Ishikawa (cell line): ENCODE measurements around the gene CBARP.

Experiments used
- CEBPB ChIP-seq: IDR thresholded peaks from 2 replicates; pipeline ENCODE4 v1.6.1; 2012
- CREB1 ChIP-seq: IDR thresholded peaks from 2 replicates; pipeline ENCODE4 v1.6.1; 2012; ENCODE audit warnings: low read depth
- EGR1 ChIP-seq: IDR thresholded peaks from 2 replicates; pipeline ENCODE4 v1.6.1; 2012
- EP300 ChIP-seq: IDR thresholded peaks from 2 replicates; pipeline ENCODE4 v1.6.1; 2012; ENCODE audit warnings: borderline replicate concordance
- FOXM1 ChIP-seq: IDR thresholded peaks from 2 replicates; pipeline ENCODE4 v1.6.1; 2012; ENCODE audit warnings: low read depth, borderline replicate concordance
- NFIC ChIP-seq: IDR thresholded peaks from 2 replicates; pipeline ENCODE4 v1.6.1; 2012
- RAD21 ChIP-seq: IDR thresholded peaks from 2 replicates; pipeline ENCODE4 v1.6.1; 2012; ENCODE audit warnings: low read depth
- REST ChIP-seq: IDR thresholded peaks from 2 replicates; pipeline ENCODE4 v1.6.1; 2012; ENCODE audit warnings: low read depth, mild to moderate bottlenecking
- TAF1 ChIP-seq: IDR thresholded peaks from 2 replicates; pipeline ENCODE4 v1.6.1; 2012; ENCODE audit warnings: low read depth, mild to moderate bottlenecking
- TCF12 ChIP-seq: IDR thresholded peaks from 2 replicates; pipeline ENCODE4 v1.6.1; 2012; ENCODE audit warnings: low read depth
- TEAD4 ChIP-seq: IDR thresholded peaks from 2 replicates; pipeline ENCODE4 v1.6.1; 2012
- YY1 ChIP-seq: IDR thresholded peaks from 2 replicates; pipeline ENCODE4 v1.6.1; 2012; ENCODE audit warnings: low read depth
- ZBTB7A ChIP-seq: IDR thresholded peaks from 2 replicates; pipeline ENCODE4 v1.6.1; 2012; ENCODE audit warnings: low read depth
- TF ChIP-seq, protein P1 (sequence below): IDR thresholded peaks from 2 replicates; pipeline ENCODE4 v1.6.1; 2012
- TF ChIP-seq, protein P2 (sequence below): IDR thresholded peaks from 2 replicates; pipeline ENCODE4 v1.6.1; 2012

Gene CBARP

DNA sequence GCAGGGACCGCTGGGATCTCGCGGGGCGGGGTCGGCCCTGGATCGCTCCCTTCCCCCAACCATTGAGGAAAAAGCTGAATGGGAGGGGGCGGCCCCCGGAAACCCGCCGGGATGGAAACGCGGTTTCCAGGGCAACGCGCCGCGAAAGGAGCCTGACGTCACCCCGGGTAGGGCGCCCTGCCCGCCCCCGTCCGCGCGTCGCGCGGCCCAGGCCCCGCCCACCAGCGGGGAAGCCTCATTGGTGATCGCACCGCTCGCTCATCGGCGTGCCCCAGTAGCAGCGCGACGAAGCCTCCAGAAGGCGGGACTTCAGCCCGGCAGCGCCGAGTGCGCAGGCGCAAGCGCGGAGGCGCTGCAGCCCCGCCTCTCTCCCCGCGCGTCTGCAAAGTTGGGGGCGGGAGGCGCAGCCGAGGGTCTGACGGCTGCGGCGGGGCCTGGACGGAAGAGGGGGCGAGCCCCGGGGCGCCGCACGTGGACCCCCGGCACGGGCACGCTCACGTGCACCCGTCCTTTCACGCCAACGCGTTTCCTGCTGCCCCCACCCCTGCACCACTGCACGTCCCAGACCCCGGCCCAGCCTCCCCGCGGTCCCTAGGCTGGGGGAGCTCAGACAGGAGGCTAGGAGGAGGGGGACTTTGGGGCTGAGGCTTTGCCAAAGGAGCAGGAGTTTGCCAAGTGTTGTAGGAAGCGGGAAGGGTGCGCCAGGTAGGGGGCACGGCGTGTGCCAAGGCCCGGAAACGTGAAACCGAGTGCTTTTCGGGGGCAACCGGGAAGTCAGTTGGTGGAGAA, 23.1 kb upstream of the CBARP start:
- TF ChIP-seq, protein P1, sequence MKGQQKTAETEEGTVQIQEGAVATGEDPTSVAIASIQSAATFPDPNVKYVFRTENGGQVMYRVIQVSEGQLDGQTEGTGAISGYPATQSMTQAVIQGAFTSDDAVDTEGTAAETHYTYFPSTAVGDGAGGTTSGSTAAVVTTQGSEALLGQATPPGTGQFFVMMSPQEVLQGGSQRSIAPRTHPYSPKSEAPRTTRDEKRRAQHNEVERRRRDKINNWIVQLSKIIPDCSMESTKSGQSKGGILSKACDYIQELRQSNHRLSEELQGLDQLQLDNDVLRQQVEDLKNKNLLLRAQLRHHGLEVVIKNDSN = no peak
- 0 out of 2 replicates have a peak, but pooled peaks have one; percentile 30 for TF ChIP-seq EP300
- TF ChIP-seq NFIC = peak; percentile 52
- TF ChIP-seq EGR1 = no peak; the same call in none of the 2 replicates
- TF ChIP-seq ZBTB7A = peak; percentile 72
- peak; percentile 11; the same call in 1 of the 2 replicates for TF ChIP-seq TCF12
- TF ChIP-seq YY1 = 0 out of 2 replicates have a peak, but pooled peaks have one; percentile 12
- peak; percentile 70 for TF ChIP-seq CREB1
- peak; percentile 63 for TF ChIP-seq TAF1
- TF ChIP-seq, protein P2, sequence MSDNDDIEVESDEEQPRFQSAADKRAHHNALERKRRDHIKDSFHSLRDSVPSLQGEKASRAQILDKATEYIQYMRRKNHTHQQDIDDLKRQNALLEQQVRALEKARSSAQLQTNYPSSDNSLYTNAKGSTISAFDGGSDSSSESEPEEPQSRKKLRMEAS = peak; percentile 45; the same call in 1 of the 2 replicates

DNA sequence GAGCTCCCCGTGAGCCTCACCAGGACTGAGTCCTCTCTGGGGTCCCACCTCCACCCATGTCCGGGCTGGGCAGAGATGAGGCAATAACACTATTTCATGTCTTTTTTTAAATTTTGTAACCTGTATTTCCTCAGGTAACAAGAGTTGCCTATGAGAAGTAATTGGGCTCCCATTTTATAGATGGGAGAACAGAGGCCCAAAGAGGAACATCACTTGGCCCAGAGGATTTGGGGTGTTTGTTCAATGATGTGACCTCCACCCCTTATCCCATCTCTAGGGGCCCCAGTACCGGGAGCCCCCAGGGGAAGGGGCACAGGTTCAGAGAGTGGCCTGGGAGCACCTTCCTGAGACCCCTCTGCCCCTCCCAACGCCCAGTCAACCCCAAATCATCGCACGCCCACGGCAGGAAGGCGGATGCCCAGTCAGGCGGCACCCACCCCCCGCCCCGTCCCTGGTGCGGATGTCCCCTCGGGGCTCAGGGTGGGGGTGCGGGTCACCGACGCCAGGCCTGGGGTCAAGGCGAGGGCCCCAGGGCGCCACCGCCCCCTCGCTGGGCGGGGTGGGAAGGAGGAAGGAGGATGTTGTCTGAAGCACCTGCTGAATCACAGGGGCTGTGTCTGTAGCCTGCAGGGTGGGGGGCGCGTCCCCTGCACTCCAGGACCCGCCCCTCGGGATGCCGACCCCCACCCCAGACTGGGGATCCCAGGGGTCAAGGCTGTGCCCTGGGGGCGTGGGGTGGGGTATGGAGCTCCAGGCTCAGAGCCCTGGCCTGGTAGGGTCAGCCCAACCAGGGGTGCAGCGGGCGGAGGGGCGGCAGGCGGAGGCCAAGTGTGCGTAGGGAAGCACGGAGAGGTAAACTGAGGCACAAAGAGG, 22.3 kb upstream of the CBARP start:
- TF ChIP-seq, protein P2 = no peak
- TF ChIP-seq CREB1 (no peak), CEBPB (0 out of 2 replicates have a peak, but pooled peaks have one; percentile 5), ZBTB7A (0 out of 2 replicates have a peak, but pooled peaks have one; percentile 79), EGR1 (peak; percentile 68), TCF12 (no peak), TAF1 (no peak)

DNA sequence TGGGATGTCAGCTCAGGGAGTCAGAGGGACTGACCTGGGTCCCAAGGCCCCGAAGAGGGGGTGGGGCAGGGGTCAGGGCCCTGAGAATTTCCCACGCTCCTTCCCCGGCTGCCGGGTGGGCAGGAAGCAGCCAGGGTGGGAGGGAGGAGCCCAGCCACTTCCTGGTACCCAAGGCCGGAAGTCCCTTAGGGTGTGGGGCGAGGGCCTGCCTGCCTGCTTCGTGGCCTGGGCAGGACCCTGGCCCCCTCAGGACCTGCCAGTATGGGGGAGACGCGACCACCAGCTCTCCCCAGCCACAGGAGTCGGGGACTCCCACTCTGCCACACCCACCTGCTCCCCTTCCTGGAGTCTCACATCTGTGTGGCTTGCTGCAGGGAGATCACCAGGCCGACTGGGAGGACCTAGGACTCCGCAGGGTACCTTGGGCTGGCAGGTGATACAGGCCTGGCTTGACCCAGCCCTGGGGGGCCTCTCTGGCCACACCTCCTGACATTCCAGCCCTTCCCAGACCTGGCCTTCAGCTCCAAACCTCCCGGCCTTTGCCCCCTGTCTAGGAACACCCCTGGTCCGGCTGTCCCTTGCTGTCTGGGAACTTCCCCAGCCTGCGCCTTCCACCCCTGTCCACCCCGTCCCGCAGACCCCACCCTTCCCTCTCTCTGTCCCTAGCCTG, 21.5 kb upstream of the CBARP start:
- TF ChIP-seq NFIC = 0 out of 2 replicates have a peak, but pooled peaks have one; percentile 30
- no peak for TF ChIP-seq REST
- TF ChIP-seq TCF12 = peak; percentile 45
- peak; percentile 91 for TF ChIP-seq TEAD4
- TF ChIP-seq, protein P2 = 0 out of 2 replicates have a peak, but pooled peaks have one; percentile 27
- TF ChIP-seq RAD21 = no peak
- TF ChIP-seq ZBTB7A = peak; percentile 36; the same call in 1 of the 2 replicates
- TF ChIP-seq EP300 = peak; percentile 11; the same call in 1 of the 2 replicates
- TF ChIP-seq FOXM1 = no peak
- 0 out of 2 replicates have a peak, but pooled peaks have one; percentile 4 for TF ChIP-seq YY1

GRCh38 chr19:1258707-1259205, 21.0 kb upstream of the CBARP start:
- TF ChIP-seq ZBTB7A (0 out of 2 replicates have a peak, but pooled peaks have one; percentile 12), EGR1 (no peak), TAF1 (no peak), YY1 (no peak), CREB1 (no peak), REST (no peak), TCF12 (no peak)
- TF ChIP-seq, protein P2 = no peak
